ENCODE results near the gene FCN1.

DNA sequence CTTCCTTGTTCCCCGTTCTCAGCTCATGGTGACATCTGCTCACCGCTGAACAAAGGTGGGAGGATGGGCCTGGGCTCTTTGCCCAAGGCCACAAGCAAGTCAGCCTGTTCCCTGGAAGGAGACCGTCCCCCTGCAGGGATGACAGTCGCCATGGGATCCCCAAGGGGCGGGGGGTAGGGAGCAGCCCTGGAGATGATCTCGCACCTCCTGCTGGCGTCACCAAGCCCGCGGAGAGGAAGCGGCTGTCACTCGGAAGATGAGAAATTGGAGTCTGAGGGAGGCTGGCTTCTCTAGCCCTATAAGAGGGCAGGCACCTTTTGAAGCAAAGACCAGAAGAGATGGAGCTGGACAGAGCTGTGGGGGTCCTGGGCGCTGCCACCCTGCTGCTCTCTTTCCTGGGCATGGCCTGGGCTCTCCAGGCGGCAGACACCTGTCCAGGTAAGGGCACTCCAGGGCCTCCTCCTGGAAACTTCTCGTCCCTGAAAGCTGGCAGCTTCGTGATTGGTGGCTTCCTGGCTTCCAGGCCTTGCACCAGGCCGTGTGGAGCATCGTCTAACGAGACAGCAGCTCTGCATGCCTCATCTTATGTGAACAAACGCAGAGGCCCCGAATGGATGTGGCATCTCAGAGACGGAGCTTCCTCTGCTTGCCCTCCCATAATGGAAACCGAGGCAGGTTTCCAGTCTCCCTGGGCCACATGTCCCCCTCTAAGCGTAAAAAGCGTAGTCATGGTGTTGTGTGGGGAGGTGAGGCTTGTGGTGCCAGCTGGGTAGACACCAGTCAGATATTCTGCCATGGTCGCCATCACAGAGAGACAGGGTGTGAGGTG lies 37.0 kb downstream of the FCN1 start, which contains the start of gene FCN2:
- TF ChIP-seq SIN3A (IDR thresholded peaks at IDR 0.05; ENCODE audit: borderline replicate concordance, insufficient read depth, low read length) (no peak), POLR2AphosphoS5 (IDR thresholded peaks at IDR 0.05; ENCODE audit: low read depth, low read length) (no peak), FOXP2 (optimal IDR thresholded peaks at IDR 0.05; ENCODE audit: borderline replicate concordance, extremely low read depth, extremely low read length, insufficient read depth) (no peak)
- TF ChIP-seq, protein P1, sequence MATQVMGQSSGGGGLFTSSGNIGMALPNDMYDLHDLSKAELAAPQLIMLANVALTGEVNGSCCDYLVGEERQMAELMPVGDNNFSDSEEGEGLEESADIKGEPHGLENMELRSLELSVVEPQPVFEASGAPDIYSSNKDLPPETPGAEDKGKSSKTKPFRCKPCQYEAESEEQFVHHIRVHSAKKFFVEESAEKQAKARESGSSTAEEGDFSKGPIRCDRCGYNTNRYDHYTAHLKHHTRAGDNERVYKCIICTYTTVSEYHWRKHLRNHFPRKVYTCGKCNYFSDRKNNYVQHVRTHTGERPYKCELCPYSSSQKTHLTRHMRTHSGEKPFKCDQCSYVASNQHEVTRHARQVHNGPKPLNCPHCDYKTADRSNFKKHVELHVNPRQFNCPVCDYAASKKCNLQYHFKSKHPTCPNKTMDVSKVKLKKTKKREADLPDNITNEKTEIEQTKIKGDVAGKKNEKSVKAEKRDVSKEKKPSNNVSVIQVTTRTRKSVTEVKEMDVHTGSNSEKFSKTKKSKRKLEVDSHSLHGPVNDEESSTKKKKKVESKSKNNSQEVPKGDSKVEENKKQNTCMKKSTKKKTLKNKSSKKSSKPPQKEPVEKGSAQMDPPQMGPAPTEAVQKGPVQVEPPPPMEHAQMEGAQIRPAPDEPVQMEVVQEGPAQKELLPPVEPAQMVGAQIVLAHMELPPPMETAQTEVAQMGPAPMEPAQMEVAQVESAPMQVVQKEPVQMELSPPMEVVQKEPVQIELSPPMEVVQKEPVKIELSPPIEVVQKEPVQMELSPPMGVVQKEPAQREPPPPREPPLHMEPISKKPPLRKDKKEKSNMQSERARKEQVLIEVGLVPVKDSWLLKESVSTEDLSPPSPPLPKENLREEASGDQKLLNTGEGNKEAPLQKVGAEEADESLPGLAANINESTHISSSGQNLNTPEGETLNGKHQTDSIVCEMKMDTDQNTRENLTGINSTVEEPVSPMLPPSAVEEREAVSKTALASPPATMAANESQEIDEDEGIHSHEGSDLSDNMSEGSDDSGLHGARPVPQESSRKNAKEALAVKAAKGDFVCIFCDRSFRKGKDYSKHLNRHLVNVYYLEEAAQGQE (IDR thresholded peaks at IDR 0.05; ENCODE audit: insufficient read depth in 1 of 2, low read depth in 2 of 2, low read length in 2 of 2): no peak

Data from PFSK-1 (cell line).